Spleen (tissue), 7 donors: ENCODE measurements around the gene FERMT1.

Experiments used
- POLR2A ChIP-seq, 3 donors: fragments of 450-650 bp; IDR thresholded peaks; one replicate each; pipeline ENCODE4 v1.5.1; 2017; ENCODE audit warnings: antibody characterized with exemption in 3 of 3, mild to moderate bottlenecking in 1 of 3
- TF ChIP-seq, protein P1 (sequence below), 11 experiments: fragments of 200-600 bp in 7 of 11; fragments of 450-650 bp in 4 of 11; sonication (generic) in 4 of 11; IDR thresholded peaks in 8 of 11; conservative IDR thresholded peaks in 3 of 11; 1 replicate in 7 of 11; 2 replicates in 4 of 11; pipeline versions ENCODE4 v1.4.0 to v1.8.0; 2016 to 2021; ENCODE audit warnings: antibody characterized with exemption in 11 of 11, inconsistent platforms in 4 of 11, mild to moderate bottlenecking in 1 of 11
- donor health status: DM: no; HTN: no; CAD: no; lungs with moderate emphysema.
- donor health status: DM: no; HTN: no; CAD: no.
- donor health status: DM: no; HTN: no; CAD: no.

- TF ChIP-seq POLR2A (IDR thresholded peaks at IDR 0.05) = no peak
- TF ChIP-seq, protein P1, sequence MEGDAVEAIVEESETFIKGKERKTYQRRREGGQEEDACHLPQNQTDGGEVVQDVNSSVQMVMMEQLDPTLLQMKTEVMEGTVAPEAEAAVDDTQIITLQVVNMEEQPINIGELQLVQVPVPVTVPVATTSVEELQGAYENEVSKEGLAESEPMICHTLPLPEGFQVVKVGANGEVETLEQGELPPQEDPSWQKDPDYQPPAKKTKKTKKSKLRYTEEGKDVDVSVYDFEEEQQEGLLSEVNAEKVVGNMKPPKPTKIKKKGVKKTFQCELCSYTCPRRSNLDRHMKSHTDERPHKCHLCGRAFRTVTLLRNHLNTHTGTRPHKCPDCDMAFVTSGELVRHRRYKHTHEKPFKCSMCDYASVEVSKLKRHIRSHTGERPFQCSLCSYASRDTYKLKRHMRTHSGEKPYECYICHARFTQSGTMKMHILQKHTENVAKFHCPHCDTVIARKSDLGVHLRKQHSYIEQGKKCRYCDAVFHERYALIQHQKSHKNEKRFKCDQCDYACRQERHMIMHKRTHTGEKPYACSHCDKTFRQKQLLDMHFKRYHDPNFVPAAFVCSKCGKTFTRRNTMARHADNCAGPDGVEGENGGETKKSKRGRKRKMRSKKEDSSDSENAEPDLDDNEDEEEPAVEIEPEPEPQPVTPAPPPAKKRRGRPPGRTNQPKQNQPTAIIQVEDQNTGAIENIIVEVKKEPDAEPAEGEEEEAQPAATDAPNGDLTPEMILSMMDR (IDR thresholded peaks at IDR 0.05 in 8 of 11, conservative IDR thresholded peaks at IDR 0.05 in 3 of 11) = no peak
Observed at GRCh38 chr20:6048391-6048790, 74.4 kb downstream of the FERMT1 start.
